H9 (cell line): ENCODE measurements around the gene F10. TPM values are rescaled to one million over a fixed set of nuclear protein-coding genes. Genes with fewer than 3 reads are reported as not detected.

Experiments
- DNase-seq: peaks from one replicate; pipeline ENCODE4 v3.0.0-alpha.2; 2017
- H2AFZ ChIP-seq: one replicate; pipeline ENCODE4 v1.6.1; 2013; ENCODE audit warnings: mild to moderate bottlenecking, low read length, control low read depth, moderate library complexity
- H2AK5ac ChIP-seq: 2 replicates; pipeline ENCODE4 v1.6.1; 2013; ENCODE audit warnings: low read length, control low read depth, mixed read lengths; ENCODE audit not compliant: insufficient read length
- H2BK120ac ChIP-seq: one replicate; pipeline ENCODE4 v1.6.1; 2013; ENCODE audit warnings: low read depth, mild to moderate bottlenecking, low read length, control low read depth, inconsistent platforms; ENCODE audit not compliant: poor library complexity, severe bottlenecking
- H2BK12ac ChIP-seq: 2 replicates; pipeline ENCODE4 v1.6.1; 2013; ENCODE audit warnings: low read length, control low read depth, mixed read lengths, low read depth; ENCODE audit not compliant: insufficient read length
- H2BK15ac ChIP-seq: 2 replicates; pipeline ENCODE4 v1.6.1; 2013; ENCODE audit warnings: low read depth, low read length, control low read depth
- H2BK20ac ChIP-seq: one replicate; pipeline ENCODE4 v1.6.1; 2013; ENCODE audit warnings: low read depth, mild to moderate bottlenecking, low read length, control low read depth, inconsistent platforms; ENCODE audit not compliant: poor library complexity, severe bottlenecking
- H2BK5ac ChIP-seq: 2 replicates; pipeline ENCODE4 v1.6.1; 2013; ENCODE audit warnings: low read length, control low read depth, mixed read lengths; ENCODE audit not compliant: insufficient read length
- H3K14ac ChIP-seq: 2 replicates; pipeline ENCODE4 v1.6.1; 2013; ENCODE audit warnings: low read length, control low read depth; ENCODE audit not compliant: insufficient read depth
- H3K18ac ChIP-seq: 2 replicates; pipeline ENCODE4 v1.6.1; 2013; ENCODE audit warnings: low read depth, mild to moderate bottlenecking, mixed read lengths, low read length, control low read depth; ENCODE audit not compliant: insufficient read length
- H3K23ac ChIP-seq: 2 replicates; pipeline ENCODE4 v1.6.1; 2013; ENCODE audit warnings: low read length, control low read depth, mixed read lengths, low read depth; ENCODE audit not compliant: insufficient read length
- H3K23me2 ChIP-seq: 2 replicates; pipeline ENCODE4 v1.6.1; 2013; ENCODE audit warnings: low read depth, mild to moderate bottlenecking, mixed read lengths, low read length, control low read depth; ENCODE audit not compliant: insufficient read length, poor library complexity, severe bottlenecking
- H3K27ac ChIP-seq: 2 replicates; pipeline ENCODE4 v1.5.1; 2013; ENCODE audit warnings: low read length, control low read depth, mixed read lengths, low read depth; ENCODE audit not compliant: insufficient read length
- H3K27me3 ChIP-seq: 2 replicates; pipeline ENCODE4 v1.6.1; 2013; ENCODE audit warnings: low read length, control low read depth, inconsistent platforms; ENCODE audit not compliant: insufficient read depth
- H3K4ac ChIP-seq: 2 replicates; pipeline ENCODE4 v1.6.1; 2013; ENCODE audit warnings: low read depth, mild to moderate bottlenecking, control low read depth, inconsistent platforms, low read length, moderate library complexity
- H3K4me1 ChIP-seq: 2 replicates; pipeline ENCODE4 v1.6.1; 2013; ENCODE audit warnings: low read length, control low read depth, inconsistent platforms; ENCODE audit not compliant: insufficient read depth
- H3K4me2 ChIP-seq: 2 replicates; pipeline ENCODE4 v1.6.1; 2013; ENCODE audit warnings: low read length, control low read depth, mixed read lengths; ENCODE audit not compliant: insufficient read length, insufficient read depth
- H3K56ac ChIP-seq: 2 replicates; pipeline ENCODE4 v1.6.1; 2013; ENCODE audit warnings: low read depth, mild to moderate bottlenecking, mixed read lengths, low read length, control low read depth; ENCODE audit not compliant: insufficient read length
- H3K79me1 ChIP-seq: 2 replicates; pipeline ENCODE4 v1.6.1; 2013; ENCODE audit warnings: low read depth, mild to moderate bottlenecking, moderate library complexity, low read length, control low read depth, inconsistent platforms; ENCODE audit not compliant: insufficient read depth, poor library complexity, severe bottlenecking
- H3K79me2 ChIP-seq: 2 replicates; pipeline ENCODE4 v1.6.1; 2013; ENCODE audit warnings: low read length, control low read depth, inconsistent platforms; ENCODE audit not compliant: insufficient read depth
- H3K9ac ChIP-seq: 2 replicates; pipeline ENCODE4 v1.6.1; 2013; ENCODE audit warnings: low read length, control low read depth, mixed read lengths; ENCODE audit not compliant: insufficient read length; ENCODE audit errors: extremely low read depth
- H3K9me3 ChIP-seq: one replicate; pipeline ENCODE4 v1.6.1; 2013; ENCODE audit warnings: low read depth, low read length, inconsistent platforms; ENCODE audit not compliant: control insufficient read depth
- H3T11ph ChIP-seq: one replicate; pipeline ENCODE4 v1.6.1; 2013; ENCODE audit warnings: mild to moderate bottlenecking, low read length, control low read depth, inconsistent platforms
- H4K20me1 ChIP-seq: one replicate; pipeline ENCODE4 v1.6.1; 2013; ENCODE audit not compliant: control insufficient read depth, insufficient read length, insufficient read depth
- H4K5ac ChIP-seq: 2 replicates; pipeline ENCODE4 v1.6.1; 2013; ENCODE audit warnings: low read depth, mild to moderate bottlenecking, mixed read lengths, low read length, control low read depth; ENCODE audit not compliant: insufficient read length
- H4K8ac ChIP-seq: replicated peaks from 2 replicates; pipeline ENCODE4 v1.6.1; 2013; ENCODE audit warnings: low read length, control low read depth, mixed read lengths, low read depth; ENCODE audit not compliant: insufficient read length
- H4K91ac ChIP-seq: 2 replicates; pipeline ENCODE4 v1.6.1; 2013; ENCODE audit warnings: low read depth, mild to moderate bottlenecking, moderate library complexity, mixed read lengths, low read length, control low read depth; ENCODE audit not compliant: insufficient read length
- H3K27ac Mint-ChIP-seq, 3 experiments: 2 replicates in 2 of 3; 3 replicates in 1 of 3; pipeline ENCODE4 v1.8.0; 2020 to 2021; ENCODE audit warnings: mixed read lengths in 3 of 3, mild to moderate bottlenecking in 1 of 3, moderate library complexity in 1 of 3
- H3K27me3 Mint-ChIP-seq: 2 replicates; pipeline ENCODE4 v1.8.0; 2021; ENCODE audit warnings: low read depth, mild to moderate bottlenecking, moderate library complexity, mixed read lengths
- H3K36me3 Mint-ChIP-seq, 3 experiments: 2 replicates in 2 of 3; 3 replicates in 1 of 3; pipeline ENCODE4 v1.8.0; 2020 to 2021; ENCODE audit warnings: low read depth in 3 of 3, mixed read lengths in 3 of 3; ENCODE audit not compliant: insufficient read depth in 1 of 3
- H3K4me1 Mint-ChIP-seq, 2 experiments: 2 replicates each; pipeline ENCODE4 v1.8.0; 2020; ENCODE audit warnings: mixed read lengths in 2 of 2
- H3K4me3 Mint-ChIP-seq, 2 experiments: 2 replicates in 1 of 2; 3 replicates in 1 of 2; pipeline ENCODE4 v1.8.0; 2020 to 2021; ENCODE audit warnings: mild to moderate bottlenecking in 2 of 2, mixed read lengths in 2 of 2, moderate library complexity in 1 of 2
- H3K9me3 Mint-ChIP-seq, 2 experiments: 2 replicates in 1 of 2; 3 replicates in 1 of 2; pipeline ENCODE4 v1.8.0; 2020; ENCODE audit warnings: mild to moderate bottlenecking in 2 of 2, mixed read lengths in 2 of 2, moderate library complexity in 1 of 2
- CTCF ChIP-seq: fragments of 200-600 bp; sonication (generic); conservative IDR thresholded peaks from 3 replicates; pipeline ENCODE4 v1.8.0; 2021; ENCODE audit warnings: antibody characterized with exemption, mild to moderate bottlenecking
- WGBS: extraction: QIAGEN DNeasy Blood & Tissue Kit; methylation state at CpG from one replicate; pipeline ENCODE4 v1.1.7; 2013; ENCODE audit warnings: missing lambda C conversion rate, low lambda C conversion rate, mixed read lengths; ENCODE audit not compliant: insufficient read length; ENCODE audit errors: extremely low coverage; 5-methylcytosine and 5-hydroxymethylcytosine counted together
- total RNA-seq: library from RNA; stranded (reverse); gene quantifications from 2 replicates; pipeline ENCODE4 v1.2.1, GENCODE V29; 2021

Gene F10
- total RNA-seq, 1 experiment from 2014 or later, result 1.7 TPM

GRCh38 chr13:113082198-113083021 is 40.2 kb upstream of the F10 start:
- no peak overlapping the region for H3K14ac ChIP-seq
- no peaks in the 10 kb centered on the region for H3K4me1 ChIP-seq
- no peak overlapping the region for H3K27ac ChIP-seq
- H3K27me3 Mint-ChIP-seq, result no peaks in the 10 kb centered on the region
- H3K79me1 ChIP-seq, result no peaks in the 10 kb centered on the region
- H3K9me3 ChIP-seq, result no peaks in the 10 kb centered on the region
- H4K8ac ChIP-seq, result no peak overlapping the region
- no peak overlapping the region for H3K9ac ChIP-seq
- no peaks in the 10 kb centered on the region for H3K23me2 ChIP-seq
- no peak overlapping the region for H2BK20ac ChIP-seq
- no CpG with 5 or more reads among the region's 26 CpGs for WGBS
- H3K18ac ChIP-seq, result no peak overlapping the region
- peaks cover 3 to 6% (median 5%) of the 10 kb centered on the region in 3 experiments; a peak in 5 of 7 replicates for H3K36me3 Mint-ChIP-seq
- H2AK5ac ChIP-seq, result no peak overlapping the region
- H3K4me2 ChIP-seq, result no peak overlapping the region
- H3K4me3 Mint-ChIP-seq, result no peak overlapping the region
- H3T11ph ChIP-seq, result no peak overlapping the region
- no peak overlapping the region for H2BK15ac ChIP-seq
- H3K27me3 ChIP-seq, result no peaks in the 10 kb centered on the region
- no peak overlapping the region for H3K56ac ChIP-seq
- H3K79me2 ChIP-seq, result no peaks in the 10 kb centered on the region
- no peak for TF ChIP-seq CTCF
- no peaks in the 10 kb centered on the region for H4K20me1 ChIP-seq
- no peak overlapping the region for H3K4ac ChIP-seq
- no peaks in the 10 kb centered on the region for H3K4me1 Mint-ChIP-seq
- no peak overlapping the region for H4K5ac ChIP-seq
- H2AFZ ChIP-seq, result no peak overlapping the region
- no peaks in the 10 kb centered on the region for H3K9me3 Mint-ChIP-seq
- H4K91ac ChIP-seq, result no peak overlapping the region
- H3K27ac Mint-ChIP-seq, result no peak overlapping the region
- no peak overlapping the region for H2BK5ac ChIP-seq
- no peak for DNase-seq
- no peak overlapping the region for H3K23ac ChIP-seq
- no peak overlapping the region for H2BK120ac ChIP-seq
- no peak overlapping the region for H2BK12ac ChIP-seq
